Limb (tissue), 2 donors: ENCODE data around the gene BASP1.
A peak's percentile ranks its signal among the peaks of the same experiment; 100 is the strongest.

ENCODE experiments used
- DNase-seq, 2 donors: peaks; one replicate each; pipeline ENCODE4 v3.0.0-alpha.2; 2016; ENCODE audit errors: extremely low spot score in 2 of 2

BASP1 gene

DNA sequence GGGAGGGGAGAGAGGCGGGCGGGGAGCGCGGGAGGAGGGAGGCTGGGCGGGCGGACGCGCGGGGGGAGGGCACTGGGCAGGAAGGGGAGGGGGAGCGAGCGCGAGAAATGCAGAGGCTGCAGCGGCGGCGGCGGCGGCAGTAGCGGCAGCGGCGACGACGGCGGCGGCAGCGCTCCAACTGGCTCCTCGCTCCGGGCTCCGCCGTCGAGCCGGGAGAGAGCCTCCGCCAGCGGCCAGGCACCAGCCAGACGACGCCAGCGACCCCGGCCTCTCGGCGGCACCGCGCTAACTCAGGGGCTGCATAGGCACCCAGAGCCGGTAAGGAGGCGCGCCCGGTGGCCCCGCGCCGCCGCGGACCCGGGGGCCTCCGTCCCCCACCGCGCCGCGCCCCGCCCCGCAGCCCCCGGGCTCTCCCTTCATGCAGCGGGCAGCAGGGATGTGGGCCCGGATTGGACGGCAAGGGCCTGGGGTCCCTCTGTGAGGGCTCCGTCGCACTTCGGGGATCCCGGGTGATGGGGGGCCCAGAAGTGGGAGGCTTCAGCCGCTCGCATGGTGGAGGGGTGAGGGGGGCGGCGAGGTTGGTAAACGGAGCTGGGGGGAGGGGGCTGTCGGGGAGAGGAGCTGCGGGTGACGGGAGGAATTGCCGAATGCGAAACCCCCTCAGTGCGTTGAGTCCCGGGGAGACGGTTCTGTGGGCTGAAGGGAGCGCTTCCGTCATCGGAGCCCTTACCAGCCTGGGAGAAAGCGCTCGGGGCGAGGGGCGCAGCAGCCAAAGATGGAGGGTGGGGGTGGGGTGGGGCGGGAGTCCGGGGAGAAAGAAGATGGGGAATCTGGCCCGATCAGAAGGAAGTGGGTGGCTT is at the start of gene BASP1:
Gene BASP1, plus strand, starts transcription at position 139 of the 860 bp plus-strand sequence. CDS start 57,586 bp downstream, outside the sequence.
- DNase-seq, result peak in 1 of 2 donors; percentile 96

- DNase-seq, result no peak
Measured at GRCh38 chr5:17169507-17169906, 47.9 kb upstream of the BASP1 start.

DNA sequence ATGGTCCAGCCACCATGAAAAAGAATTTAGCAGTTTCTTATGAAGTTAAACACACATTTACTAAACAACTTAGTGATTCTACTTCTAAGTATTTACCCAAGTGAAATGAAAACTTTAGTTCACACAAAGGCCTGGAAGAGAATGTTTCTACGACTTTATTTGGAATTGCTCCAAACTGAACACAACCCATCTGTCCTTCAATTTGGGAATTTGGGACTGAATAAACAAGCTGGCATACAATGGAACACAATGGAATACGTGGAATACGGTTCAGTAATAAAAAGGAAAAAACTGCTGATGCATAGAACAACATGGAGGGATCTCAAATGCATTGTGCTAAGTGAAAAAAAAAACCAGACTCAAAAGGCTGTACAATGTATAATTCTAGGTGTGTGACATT is 44.6 kb upstream of the BASP1 start:
- DNase-seq, result no peak

DNA sequence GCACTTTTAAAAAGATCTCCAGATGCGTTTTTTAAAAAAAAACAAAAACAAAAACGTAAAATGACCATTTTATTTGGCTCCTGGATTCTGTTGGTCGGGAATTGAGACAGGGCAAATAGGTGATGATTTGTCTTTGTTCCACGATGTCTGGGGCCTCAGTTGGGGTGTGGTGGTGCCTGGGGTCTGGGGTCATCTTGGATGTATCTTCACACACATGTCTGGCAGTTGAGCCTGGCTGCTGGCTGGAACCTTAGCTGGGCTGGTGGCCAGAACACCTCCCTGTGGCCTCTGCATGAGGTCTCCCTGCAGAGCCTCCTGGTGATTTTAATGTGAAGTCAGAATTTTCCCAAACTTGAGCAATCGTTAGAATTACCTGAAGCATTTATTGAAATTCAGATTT is 42.5 kb upstream of the BASP1 start:
- DNase-seq, result no peak

DNA sequence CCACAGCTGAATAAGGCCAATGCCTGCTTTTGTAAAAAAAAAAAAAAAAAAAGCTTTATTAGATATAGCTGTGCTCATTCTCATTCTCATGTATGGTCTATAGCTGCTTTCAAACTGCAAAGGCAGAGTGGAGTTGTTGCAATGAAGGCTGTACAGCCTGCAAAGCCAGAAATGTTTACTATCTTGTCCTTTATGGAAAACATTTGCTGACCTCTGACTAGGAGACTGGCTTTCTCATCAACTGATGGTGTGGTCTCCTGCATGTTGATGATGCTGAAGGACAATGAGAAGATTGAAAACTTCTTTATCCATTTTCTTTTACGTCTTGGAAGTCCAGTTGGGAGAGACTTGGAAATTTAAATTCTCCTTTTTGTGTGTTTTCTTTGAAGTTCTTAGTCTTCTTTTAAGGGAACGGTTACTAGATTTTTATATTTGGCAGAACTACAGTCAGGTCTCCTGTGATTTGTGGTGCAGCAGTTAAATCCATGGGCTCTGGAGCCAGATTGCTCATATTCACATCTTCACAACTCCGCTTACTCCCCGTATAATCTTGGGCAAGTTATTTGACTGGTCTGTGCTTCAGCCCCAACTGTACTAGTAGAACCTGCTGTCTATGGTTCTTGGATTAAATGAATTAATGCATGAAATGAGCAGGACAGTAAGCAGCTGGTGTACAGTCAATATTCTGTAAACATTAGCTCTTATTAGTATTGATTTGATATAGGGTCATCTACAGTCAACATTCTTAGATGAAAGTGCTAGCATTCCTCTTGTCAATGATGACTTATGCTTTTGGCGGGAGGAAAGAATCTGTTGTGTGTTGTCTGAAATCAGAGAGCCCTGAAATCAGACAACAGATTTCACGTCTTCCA is 39.7 kb upstream of the BASP1 start:
- DNase-seq, result no peak

GRCh38 chr5:17178373-17178675 is 39.1 kb upstream of the BASP1 start:
- no peak for DNase-seq

GRCh38 chr5:17180330-17180843 is 37.0 kb upstream of the BASP1 start:
- DNase-seq, result no peak

DNA sequence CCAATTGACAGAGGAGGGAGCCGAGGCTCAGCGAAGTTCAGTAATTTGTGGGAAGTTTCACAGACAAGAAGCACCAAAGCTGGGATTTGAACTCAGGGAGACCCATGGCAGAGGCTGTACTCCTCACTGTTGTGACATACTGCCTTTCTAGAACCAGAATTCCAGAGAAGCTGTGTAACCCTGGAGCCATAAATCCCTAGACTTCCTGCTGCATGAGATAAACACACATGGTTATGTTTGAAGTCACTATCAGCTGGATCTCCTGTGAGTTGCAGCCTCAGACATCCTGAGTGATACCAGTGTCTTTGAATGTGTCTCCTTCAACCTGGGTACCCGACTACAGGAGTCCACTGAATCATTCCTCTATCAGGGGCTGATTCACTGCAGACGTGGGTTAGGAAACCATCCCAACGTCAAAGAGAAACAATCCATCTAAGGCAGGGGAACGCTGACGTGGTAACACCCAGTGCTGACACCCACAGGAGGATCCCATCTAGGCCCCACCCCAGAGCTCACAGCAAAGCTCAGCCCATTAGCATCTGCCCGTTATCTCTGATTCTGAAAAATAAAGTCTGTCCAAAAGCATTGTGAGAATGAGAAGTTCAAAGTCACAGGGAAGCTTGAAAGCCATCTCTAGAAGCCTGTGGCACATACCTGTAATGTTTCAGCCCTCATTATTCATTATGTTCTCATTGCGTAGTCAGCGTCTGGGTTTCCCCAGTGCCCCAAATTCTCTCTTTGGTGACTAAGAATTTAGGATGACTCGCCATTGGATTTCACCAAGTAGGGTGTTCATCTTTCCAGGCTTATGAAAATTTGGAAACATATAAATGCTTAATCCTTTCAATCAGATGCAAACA is 36.3 kb upstream of the BASP1 start:
- no peak for DNase-seq

- DNase-seq, result no peak
Measured at GRCh38 chr5:17182494-17182893, 34.9 kb upstream of the BASP1 start.

DNA sequence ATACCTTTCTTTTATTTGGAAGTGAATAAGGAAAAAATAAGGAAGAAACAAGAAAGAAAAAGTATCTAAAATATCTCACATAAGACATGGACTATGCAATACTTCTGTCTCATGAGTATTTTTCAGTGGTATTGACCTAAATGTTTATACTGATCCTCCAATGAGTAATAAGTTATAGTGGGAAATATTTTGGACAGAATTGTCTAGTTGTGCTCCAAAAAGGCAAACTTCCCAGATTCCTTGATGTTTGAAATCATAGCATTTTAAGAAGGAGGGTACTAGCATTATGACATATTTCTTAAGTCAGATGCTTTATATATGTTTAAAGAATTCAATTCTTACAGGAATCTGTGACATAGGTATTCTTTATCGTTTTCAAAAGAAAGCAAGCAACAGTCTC is 34.5 kb upstream of the BASP1 start:
- DNase-seq, result no peak

GRCh38 chr5:17183831-17184230 is 33.6 kb upstream of the BASP1 start:
- no peak for DNase-seq

DNA sequence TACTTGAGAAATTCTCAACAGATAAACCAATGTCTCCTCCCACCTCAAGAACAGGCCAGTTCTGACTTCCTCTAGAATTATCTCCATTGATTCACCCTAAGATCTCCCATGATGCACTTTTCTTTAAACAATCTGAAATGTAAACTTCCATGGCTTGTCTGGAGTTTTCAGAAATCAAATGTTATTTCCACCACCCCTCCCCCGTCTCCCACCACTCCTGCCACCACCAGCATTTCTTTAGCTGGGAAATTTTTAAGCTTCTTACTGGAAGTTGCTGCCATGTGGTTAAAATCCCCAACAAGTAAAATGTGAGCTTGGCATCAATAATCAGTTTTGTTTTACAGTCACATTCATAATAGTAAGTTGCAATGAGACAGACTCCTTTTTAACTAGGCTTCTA is 32.8 kb upstream of the BASP1 start:
- DNase-seq, result no peak

DNA sequence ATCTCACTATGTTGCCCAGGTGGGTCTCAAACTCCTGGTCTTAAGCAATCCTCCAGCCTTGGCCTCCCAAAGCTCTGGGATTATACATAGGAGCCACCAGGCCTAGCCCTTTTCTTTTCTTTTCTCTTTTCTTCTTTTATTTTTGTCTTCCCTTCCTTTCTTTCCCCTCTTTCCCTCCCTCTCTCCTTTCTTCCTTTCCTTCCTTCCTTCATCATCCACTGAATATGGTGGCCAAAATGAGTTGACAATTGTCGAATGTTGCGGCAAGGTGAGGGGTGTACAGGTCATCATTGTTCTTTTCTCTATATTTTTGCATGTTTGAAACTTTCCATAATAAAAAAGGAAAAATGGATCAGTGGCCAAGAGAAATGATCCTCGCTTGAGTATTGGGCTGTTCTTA is 32.1 kb upstream of the BASP1 start:
- DNase-seq, result no peak

DNA sequence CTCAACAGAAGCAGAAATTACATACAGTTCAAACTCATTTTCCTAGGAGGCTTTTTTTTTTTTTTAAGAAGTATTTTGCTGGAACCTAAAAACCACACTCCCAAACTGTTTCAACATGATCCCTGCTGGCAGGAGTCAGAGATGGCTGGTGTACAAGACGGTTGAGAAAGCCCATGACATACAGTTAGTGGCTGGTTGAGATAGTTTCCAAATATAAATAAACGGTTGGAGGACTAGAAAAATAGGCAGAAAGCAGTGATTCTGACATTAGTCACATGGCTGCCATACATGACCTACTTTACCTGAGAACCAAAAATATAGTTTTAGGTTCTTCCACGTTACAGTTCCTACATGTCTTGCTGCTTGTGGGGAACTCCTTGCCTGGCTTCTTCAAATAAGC is 31.7 kb upstream of the BASP1 start:
- DNase-seq, result peak in 1 of 2 donors; percentile 48

GRCh38 chr5:17186256-17186655 is 31.2 kb upstream of the BASP1 start:
- no peak for DNase-seq

GRCh38 chr5:17187011-17187785 is 30.2 kb upstream of the BASP1 start:
- DNase-seq, result no peak

GRCh38 chr5:17187786-17188170 is 29.7 kb upstream of the BASP1 start:
- no peak for DNase-seq

DNA sequence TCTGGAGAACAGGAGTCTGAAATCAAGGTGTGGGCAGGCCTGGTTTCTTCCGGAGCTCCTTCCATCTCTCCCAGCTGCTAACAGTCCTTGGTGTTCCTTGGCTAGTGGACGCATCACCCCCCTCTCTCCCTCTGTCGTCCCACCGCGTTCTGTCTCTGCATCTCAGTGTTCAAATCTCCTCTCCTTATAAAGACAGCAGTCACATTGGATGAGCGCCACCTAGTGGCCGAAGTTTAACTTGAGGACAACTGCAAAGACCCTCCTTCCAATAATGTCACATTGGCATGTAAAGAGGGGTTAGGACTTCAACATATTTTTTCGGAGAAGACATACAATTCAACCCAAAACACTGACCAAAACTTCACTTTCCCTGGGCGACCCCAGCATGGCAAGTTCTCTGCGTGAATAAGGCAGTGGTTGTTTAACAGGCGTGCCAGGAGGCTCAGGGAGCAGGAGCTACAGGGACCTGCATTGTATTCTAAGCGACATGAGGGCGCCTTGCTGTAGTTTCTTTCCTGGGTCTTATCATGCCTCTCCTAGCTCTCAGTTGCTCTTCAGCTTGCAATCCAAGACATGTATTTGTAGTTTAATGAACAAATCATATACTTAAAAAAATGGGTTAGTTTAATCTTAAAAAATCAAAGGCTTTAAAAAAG is 27.9 kb upstream of the BASP1 start:
- peak; percentile 74 to 79 for DNase-seq

DNA sequence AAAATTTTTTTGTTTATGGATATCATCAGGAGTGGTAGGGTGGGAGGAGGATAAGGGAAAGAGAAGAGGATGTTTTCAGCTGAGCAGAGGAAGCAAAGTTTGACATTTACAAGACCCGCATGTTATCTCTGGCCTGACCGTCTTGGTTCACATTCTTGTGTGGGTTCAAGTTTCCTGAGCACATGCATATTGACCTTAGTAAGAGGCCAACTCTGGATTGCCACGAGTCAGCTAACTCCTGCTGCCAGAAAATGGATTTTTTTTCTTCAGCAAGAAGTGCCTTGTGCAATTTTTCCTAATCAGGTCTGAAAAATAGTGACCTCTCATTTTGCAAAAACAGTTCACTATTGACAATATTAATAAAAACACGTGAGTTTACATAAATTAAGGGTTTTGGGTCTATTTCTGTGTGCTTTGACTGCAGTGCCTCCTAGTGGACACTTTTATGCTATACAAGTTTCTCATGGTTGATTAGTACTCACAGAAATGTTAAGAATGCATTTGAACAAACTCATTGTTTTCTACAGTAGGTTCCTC is 27.1 kb upstream of the BASP1 start:
- peak in 1 of 2 donors; percentile 79 for DNase-seq
